ENCODE measurements around the gene ROBO2.

Gene ROBO2

DNA sequence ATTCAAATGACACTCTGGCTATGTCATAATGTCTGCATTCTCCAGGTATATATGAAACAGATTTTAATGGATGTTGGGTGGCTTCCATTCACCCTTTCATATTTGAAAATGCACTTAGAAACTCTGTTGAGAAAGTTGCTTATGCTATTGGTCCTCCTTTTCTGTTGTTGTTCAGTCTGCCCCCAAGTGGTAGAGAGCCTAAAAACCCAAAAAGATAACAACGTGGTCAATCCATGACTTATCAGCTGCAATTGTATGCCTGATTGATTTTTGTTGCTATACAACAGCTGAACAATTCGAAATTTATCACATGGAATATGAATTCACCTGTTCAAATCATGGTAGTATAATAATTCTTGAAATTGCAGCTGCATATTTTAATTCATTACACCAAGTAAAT is 279.8 kb downstream of the ROBO2 start:
- peak; percentile 73 for FAIRE-seq
- DNase-seq (ENCODE audit: insufficient read length, low spot score) = no peak
- TF ChIP-seq, protein P1, sequence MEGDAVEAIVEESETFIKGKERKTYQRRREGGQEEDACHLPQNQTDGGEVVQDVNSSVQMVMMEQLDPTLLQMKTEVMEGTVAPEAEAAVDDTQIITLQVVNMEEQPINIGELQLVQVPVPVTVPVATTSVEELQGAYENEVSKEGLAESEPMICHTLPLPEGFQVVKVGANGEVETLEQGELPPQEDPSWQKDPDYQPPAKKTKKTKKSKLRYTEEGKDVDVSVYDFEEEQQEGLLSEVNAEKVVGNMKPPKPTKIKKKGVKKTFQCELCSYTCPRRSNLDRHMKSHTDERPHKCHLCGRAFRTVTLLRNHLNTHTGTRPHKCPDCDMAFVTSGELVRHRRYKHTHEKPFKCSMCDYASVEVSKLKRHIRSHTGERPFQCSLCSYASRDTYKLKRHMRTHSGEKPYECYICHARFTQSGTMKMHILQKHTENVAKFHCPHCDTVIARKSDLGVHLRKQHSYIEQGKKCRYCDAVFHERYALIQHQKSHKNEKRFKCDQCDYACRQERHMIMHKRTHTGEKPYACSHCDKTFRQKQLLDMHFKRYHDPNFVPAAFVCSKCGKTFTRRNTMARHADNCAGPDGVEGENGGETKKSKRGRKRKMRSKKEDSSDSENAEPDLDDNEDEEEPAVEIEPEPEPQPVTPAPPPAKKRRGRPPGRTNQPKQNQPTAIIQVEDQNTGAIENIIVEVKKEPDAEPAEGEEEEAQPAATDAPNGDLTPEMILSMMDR (IDR thresholded peaks at IDR 0.05; ENCODE audit: insufficient read depth, missing control alignments) = peak; percentile 42

DNA sequence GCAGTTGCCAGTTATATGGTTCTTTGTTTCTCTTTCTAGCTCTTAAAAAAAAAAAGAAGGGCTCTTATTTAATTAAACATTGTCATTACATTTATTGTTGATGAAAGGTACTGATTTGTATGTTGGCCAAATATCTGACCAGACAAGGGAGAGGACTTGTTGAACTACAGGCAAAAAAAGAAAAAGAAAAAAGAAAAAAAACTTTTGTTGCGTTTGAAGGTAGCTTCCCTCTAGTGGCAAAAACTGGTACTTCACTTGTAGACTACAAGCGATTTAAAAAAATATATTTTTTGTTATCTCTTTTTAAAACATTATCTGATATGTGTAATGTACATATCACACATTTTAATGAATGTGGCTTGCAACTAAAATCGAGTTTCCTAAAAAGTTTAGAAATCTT is 280.6 kb downstream of the ROBO2 start:
- FAIRE-seq (no peak), DNase-seq (ENCODE audit: insufficient read length, low spot score) (no peak)
- TF ChIP-seq, protein P1 (IDR thresholded peaks at IDR 0.05; ENCODE audit: insufficient read depth, missing control alignments) = peak; percentile 38

DNA sequence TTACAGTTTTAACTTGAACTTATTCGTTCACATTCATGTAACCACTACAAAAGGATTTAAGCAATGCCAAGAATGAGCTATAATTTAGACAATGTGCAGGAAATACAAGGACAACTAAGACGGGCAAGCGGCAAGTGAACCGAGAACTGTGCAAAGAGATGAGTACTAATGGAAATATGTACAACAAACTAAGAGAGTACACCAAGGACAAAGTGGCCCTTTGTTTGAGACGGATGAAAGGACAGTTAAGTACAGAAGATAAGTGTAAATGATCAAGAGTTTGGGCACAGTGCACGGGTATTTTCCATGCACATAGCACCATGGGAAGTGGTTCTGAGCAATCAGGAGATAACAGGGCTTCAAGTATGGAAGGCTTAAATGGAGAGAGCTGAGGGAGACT is 281.7 kb downstream of the ROBO2 start:
- DNase-seq (ENCODE audit: insufficient read length, low spot score) (no peak), FAIRE-seq (no peak)
- TF ChIP-seq, protein P1 (IDR thresholded peaks at IDR 0.05; ENCODE audit: insufficient read depth, missing control alignments) = no peak

DNA sequence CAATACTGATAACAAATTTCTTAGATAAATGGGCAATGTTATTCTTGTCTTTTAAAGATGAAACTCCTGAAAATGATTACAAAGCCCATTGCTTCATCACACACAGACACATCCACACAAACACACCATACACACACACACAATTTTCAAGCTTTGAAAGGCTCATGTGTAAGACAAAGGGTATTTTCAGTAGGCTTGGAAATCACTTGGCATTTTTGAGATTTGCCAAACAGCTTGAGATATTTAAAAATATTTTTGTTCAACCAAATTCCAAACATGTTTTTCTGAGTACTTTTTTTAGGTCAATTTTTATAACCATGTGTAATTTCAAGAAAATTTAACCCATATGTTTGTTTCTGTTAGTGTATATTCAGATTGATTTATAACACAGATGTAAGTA is 283.7 kb downstream of the ROBO2 start:
- no peak for FAIRE-seq

DNA sequence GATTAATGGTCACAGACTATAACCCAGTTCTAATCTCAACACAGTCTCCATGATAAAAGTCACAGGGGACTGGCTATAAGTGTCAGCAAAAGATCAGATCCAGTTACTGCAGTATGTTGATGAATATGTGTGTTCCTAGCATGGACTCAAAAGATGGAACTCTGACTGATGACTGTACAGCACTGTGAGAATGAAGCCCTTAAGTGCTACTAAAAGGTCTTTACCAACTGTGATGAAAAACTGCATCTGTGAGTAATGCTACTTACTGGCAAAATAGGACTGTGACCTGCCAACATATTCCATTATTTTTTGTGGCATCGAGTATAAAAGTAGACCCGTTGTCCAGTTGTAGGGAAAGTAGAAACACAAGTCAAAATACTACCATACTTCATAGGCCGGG is 284.2 kb downstream of the ROBO2 start:
- TF ChIP-seq, protein P1 (IDR thresholded peaks at IDR 0.05; ENCODE audit: insufficient read depth, missing control alignments) = no peak
- FAIRE-seq (no peak), DNase-seq (ENCODE audit: insufficient read length, low spot score) (no peak)

More for the DNA sequence above, 283.7 kb downstream of the ROBO2 start:
- no peak for DNase-seq (ENCODE audit: insufficient read length, low spot score)
- TF ChIP-seq, protein P1 (IDR thresholded peaks at IDR 0.05; ENCODE audit: insufficient read depth, missing control alignments) = no peak

DNA sequence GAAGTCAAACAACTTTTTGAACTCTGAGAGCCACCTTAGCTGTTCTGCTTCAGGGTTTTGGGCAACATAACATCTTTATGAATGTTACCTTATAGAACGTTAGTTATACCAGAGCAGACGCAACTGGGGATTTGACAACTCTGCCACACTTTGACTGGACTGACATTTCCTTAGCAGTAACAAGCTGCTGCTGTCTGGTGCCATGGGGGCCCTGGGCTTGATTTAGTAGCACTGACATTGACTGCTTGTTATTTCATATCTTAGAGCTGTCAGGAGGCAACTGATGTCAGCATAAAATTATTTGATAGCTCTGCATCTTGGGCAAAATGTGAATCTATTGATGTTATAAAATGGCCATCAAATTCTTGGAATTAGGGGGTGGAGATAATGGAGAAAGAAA is 285.4 kb downstream of the ROBO2 start:
- DNase-seq (ENCODE audit: insufficient read length, low spot score) (no peak), FAIRE-seq (no peak)
- TF ChIP-seq, protein P1 (IDR thresholded peaks at IDR 0.05; ENCODE audit: insufficient read depth, missing control alignments) = no peak

DNA sequence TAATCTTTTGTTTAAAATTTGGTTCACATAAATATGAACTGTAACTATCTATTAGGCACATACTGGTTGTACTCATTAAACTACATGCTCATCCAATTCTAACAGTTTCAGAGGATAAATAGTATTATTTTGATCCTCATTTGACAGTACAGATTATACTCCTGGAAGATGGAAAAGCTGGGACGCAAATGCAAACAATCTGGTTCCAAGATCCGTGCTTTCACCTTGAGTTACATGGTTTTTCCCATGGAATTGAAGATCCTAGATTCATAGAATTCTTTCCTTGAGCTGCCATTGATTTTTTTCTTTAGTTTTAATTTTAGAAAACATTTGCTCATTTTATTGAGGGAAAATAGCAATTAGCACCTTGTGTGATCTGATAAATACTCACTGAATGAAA is 285.8 kb downstream of the ROBO2 start:
- FAIRE-seq (no peak), DNase-seq (ENCODE audit: insufficient read length, low spot score) (no peak)

More for the DNA sequence above, 285.8 kb downstream of the ROBO2 start:
- TF ChIP-seq, protein P1 (IDR thresholded peaks at IDR 0.05; ENCODE audit: insufficient read depth, missing control alignments) = no peak

Data from D721Med (cell line).